ENCODE data around the gene RNF222.

The RNF222 gene

GRCh38 chr17:8397636-8398035 is at the start of gene RNF222:
Gene RNF222 (minus strand): TSS chr17:8397827. CDS start chr17:8393461, 4,366 bp downstream.
- DNase-seq = no peak

- DNase-seq = no peak
Measured at GRCh38 chr17:8445536-8445935, 47.9 kb upstream of the RNF222 start.

- no peak for DNase-seq
Measured at GRCh38 chr17:8444494-8444893, 46.9 kb upstream of the RNF222 start.

- DNase-seq = no peak
Measured at GRCh38 chr17:8443756-8444155, 46.1 kb upstream of the RNF222 start.

- DNase-seq = no peak
Measured at GRCh38 chr17:8442310-8442709, 44.7 kb upstream of the RNF222 start.

- DNase-seq = no peak
Measured at GRCh38 chr17:8441690-8442089, 44.1 kb upstream of the RNF222 start.

- no peak for DNase-seq
Measured at GRCh38 chr17:8439681-8440080, 42.1 kb upstream of the RNF222 start.

GRCh38 chr17:8438441-8438840 is 40.8 kb upstream of the RNF222 start:
- DNase-seq = no peak

GRCh38 chr17:8436844-8437171 is 39.2 kb upstream of the RNF222 start:
- no peak for DNase-seq

GRCh38 chr17:8436169-8436843 is 38.7 kb upstream of the RNF222 start:
- peak in 1 of 2 experiments; percentile 39 for DNase-seq

GRCh38 chr17:8435245-8436168 is 37.9 kb upstream of the RNF222 start, which contains the start of gene NDEL1:
Gene NDEL1 (plus strand): TSS chr17:8435884. CDS start chr17:8444272, 8,388 bp downstream.
- DNase-seq = peak; percentile 86 to 97

GRCh38 chr17:8430966-8431365 is 33.3 kb upstream of the RNF222 start:
- DNase-seq = peak in 1 of 2 experiments; percentile 53

GRCh38 chr17:8426802-8427201 is 29.2 kb upstream of the RNF222 start:
- DNase-seq = no peak

- DNase-seq = no peak
Measured at GRCh38 chr17:8426094-8426720, 28.6 kb upstream of the RNF222 start.

- no peak for DNase-seq
Measured at GRCh38 chr17:8421571-8421970, 23.9 kb upstream of the RNF222 start.

GRCh38 chr17:8420041-8420934 is 22.7 kb upstream of the RNF222 start:
- DNase-seq = no peak

GRCh38 chr17:8419305-8419704 is 21.7 kb upstream of the RNF222 start:
- DNase-seq = no peak

- DNase-seq = no peak
Measured at GRCh38 chr17:8418471-8418870, 20.8 kb upstream of the RNF222 start.

GRCh38 chr17:8417806-8418205 is 20.2 kb upstream of the RNF222 start:
- no peak for DNase-seq

GRCh38 chr17:8413938-8414337 is 16.3 kb upstream of the RNF222 start:
- no peak for DNase-seq

- DNase-seq = no peak
Measured at GRCh38 chr17:8413328-8413727, 15.7 kb upstream of the RNF222 start.

GRCh38 chr17:8412089-8412488 is 14.5 kb upstream of the RNF222 start:
- DNase-seq = no peak

- DNase-seq = no peak
Measured at GRCh38 chr17:8410883-8411238, 13.2 kb upstream of the RNF222 start.
